ENCODE results near the gene DOK4. TPM values are rescaled to one million over a fixed set of nuclear protein-coding genes. Genes with fewer than 3 reads are reported as not detected.

The DOK4 gene
- total RNA-seq, 3 donors from 2014 or later, result 68.4 to 143 (median 101) TPM

GRCh38 chr16:57509231-57509923 lies 23.1 kb upstream of the DOK4 start:
- Histone ChIP-seq H3K4me3 (no peak overlapping the region), H3K4me1 (ENCODE audit: low read depth) (no peaks in the 10 kb centered on the region), H3K9me3 (no peaks in the 10 kb centered on the region), H3K36me3 (ENCODE audit: low read depth) (no peaks in the 10 kb centered on the region)
- no peak for DNase-seq
- TF ChIP-seq CTCF (IDR thresholded peaks at IDR 0.05), result no peak
- intact Hi-C loops (cut with DNase I, micrococcal nuclease), result no loop called here
- ATAC-seq, result no peak

DNA sequence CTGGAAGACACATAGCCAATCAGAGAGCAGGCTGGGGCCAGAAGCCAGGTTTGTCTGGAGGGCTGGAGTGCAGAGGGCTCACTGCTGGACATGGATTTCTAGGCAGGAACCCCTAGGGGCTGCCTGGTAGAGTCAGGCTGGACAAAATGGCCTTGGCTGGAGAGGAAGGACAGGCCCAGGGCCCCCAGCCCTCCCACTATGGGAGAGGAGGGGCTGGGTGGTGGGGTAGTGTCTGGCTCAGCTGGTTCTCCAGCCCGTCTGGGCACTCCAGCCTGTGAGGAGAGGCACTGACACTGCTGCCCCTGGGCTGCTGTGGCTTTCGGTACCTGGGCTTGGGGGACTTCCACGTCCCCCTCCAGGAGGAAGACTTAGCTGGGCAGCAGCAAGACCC lies 21.7 kb upstream of the DOK4 start:
- Histone ChIP-seq H3K4me1 (ENCODE audit: low read depth) (no peaks in the 10 kb centered on the region), H3K36me3 (ENCODE audit: low read depth) (no peaks in the 10 kb centered on the region), H3K9me3 (no peaks in the 10 kb centered on the region), H3K4me3 (no peak overlapping the region)
- TF ChIP-seq CTCF (IDR thresholded peaks at IDR 0.05), result no peak
- DNase-seq (no peak), ATAC-seq (no peak)
- intact Hi-C loops (cut with DNase I, micrococcal nuclease), result no loop called here

GRCh38 chr16:57507136-57508034 lies 21.1 kb upstream of the DOK4 start:
- Histone ChIP-seq H3K36me3 (ENCODE audit: low read depth) (no peaks in the 10 kb centered on the region), H3K9me3 (no peaks in the 10 kb centered on the region), H3K4me3 (no peak overlapping the region), H3K4me1 (ENCODE audit: low read depth) (no peaks in the 10 kb centered on the region)
- no peak for TF ChIP-seq CTCF (IDR thresholded peaks at IDR 0.05)
- DNase-seq, result no peak
- no peak for ATAC-seq
- intact Hi-C loops (cut with DNase I, micrococcal nuclease), result no loop called here

GRCh38 chr16:57505169-57505568 lies 18.9 kb upstream of the DOK4 start:
- Histone ChIP-seq H3K9me3 (no peaks in the 10 kb centered on the region), H3K4me3 (no peak overlapping the region), H3K4me1 (ENCODE audit: low read depth) (no peaks in the 10 kb centered on the region), H3K36me3 (ENCODE audit: low read depth) (no peaks in the 10 kb centered on the region)
- intact Hi-C loops (cut with DNase I, micrococcal nuclease), result no loop called here
- ATAC-seq (no peak), DNase-seq (no peak)
- no peak for TF ChIP-seq CTCF (IDR thresholded peaks at IDR 0.05)

GRCh38 chr16:57504491-57504890 lies 18.2 kb upstream of the DOK4 start:
- no peak for ATAC-seq
- Histone ChIP-seq H3K36me3 (ENCODE audit: low read depth) (no peaks in the 10 kb centered on the region), H3K4me1 (ENCODE audit: low read depth) (no peaks in the 10 kb centered on the region), H3K4me3 (no peak overlapping the region), H3K9me3 (no peaks in the 10 kb centered on the region)
- intact Hi-C loops (cut with DNase I, micrococcal nuclease), result no loop called here
- DNase-seq, result no peak
- no peak for TF ChIP-seq CTCF (IDR thresholded peaks at IDR 0.05)

Data from mucosa of descending colon (tissue), 3 donors.